ENCODE measurements around the gene TRIM8.

DNA sequence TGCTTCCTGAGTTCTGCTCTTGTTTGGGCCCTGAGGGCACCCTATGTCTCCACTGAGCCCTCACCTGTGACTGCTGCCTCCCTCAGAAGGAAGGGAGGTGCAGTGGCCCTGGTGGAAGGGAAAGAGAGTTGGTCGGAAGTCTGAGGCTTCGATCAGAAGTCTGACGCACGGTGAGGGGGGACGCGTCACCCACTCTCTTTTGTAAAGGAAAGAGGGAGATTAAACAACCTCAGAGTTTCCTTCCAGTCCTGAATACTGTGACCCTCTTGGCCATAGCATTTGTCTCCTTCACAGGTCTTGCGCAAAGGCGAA is 31.4 kb upstream of the TRIM8 start:
- TF ChIP-seq, protein P1, sequence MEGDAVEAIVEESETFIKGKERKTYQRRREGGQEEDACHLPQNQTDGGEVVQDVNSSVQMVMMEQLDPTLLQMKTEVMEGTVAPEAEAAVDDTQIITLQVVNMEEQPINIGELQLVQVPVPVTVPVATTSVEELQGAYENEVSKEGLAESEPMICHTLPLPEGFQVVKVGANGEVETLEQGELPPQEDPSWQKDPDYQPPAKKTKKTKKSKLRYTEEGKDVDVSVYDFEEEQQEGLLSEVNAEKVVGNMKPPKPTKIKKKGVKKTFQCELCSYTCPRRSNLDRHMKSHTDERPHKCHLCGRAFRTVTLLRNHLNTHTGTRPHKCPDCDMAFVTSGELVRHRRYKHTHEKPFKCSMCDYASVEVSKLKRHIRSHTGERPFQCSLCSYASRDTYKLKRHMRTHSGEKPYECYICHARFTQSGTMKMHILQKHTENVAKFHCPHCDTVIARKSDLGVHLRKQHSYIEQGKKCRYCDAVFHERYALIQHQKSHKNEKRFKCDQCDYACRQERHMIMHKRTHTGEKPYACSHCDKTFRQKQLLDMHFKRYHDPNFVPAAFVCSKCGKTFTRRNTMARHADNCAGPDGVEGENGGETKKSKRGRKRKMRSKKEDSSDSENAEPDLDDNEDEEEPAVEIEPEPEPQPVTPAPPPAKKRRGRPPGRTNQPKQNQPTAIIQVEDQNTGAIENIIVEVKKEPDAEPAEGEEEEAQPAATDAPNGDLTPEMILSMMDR (IDR thresholded peaks at IDR 0.05; ENCODE audit: low read length) = no peak
- TF ChIP-seq EZH2 (IDR thresholded peaks at IDR 0.05; ENCODE audit: borderline replicate concordance, low read length) = no peak
